ACC112 (cell line): ENCODE data around the gene TXN2.
"Not testable (repeated sequence)": the region's sequence is repeated elsewhere in the genome, so short reads cannot be mapped to it uniquely, and the experiment has no call there.

ENCODE experiments used
- H2AFZ ChIP-seq: fragments of 200-600 bp; sonication (generic); one replicate; pipeline ENCODE4 v1.6.0; 2017; ENCODE audit warnings: antibody characterized with exemption, low read length; ENCODE audit not compliant: unreplicated experiment
- H3K27ac ChIP-seq: fragments of 200-600 bp; sonication (generic); 2 replicates; pipeline ENCODE4 v1.5.1; 2014; ENCODE audit warnings: low read depth, mild to moderate bottlenecking, antibody characterized with exemption, low read length, moderate library complexity
- H3K27me3 ChIP-seq: fragments of 200-600 bp; sonication (generic); 2 replicates; pipeline ENCODE4 v1.6.1; 2014; ENCODE audit warnings: mild to moderate bottlenecking, antibody characterized with exemption, low read length, moderate library complexity, mixed read lengths; ENCODE audit not compliant: insufficient read depth
- H3K36me3 ChIP-seq: fragments of 200-600 bp; sonication (generic); 2 replicates; pipeline ENCODE4 v1.6.1; 2016; ENCODE audit warnings: mild to moderate bottlenecking, antibody characterized with exemption, low read length, moderate library complexity, mixed read lengths; ENCODE audit not compliant: insufficient read depth
- H3K4me1 ChIP-seq: fragments of 200-600 bp; sonication (generic); one replicate; pipeline ENCODE4 v1.6.1; 2016; ENCODE audit warnings: low read length, mixed read lengths; ENCODE audit not compliant: insufficient read depth, unreplicated experiment, control insufficient read depth
- H3K4me3 ChIP-seq: fragments of 200-600 bp; sonication (generic); 2 replicates; pipeline ENCODE4 v1.5.1; 2014; ENCODE audit warnings: mild to moderate bottlenecking, low read depth, low read length
- H3K79me2 ChIP-seq: fragments of 200-600 bp; sonication (generic); one replicate; pipeline ENCODE4 v1.6.0; 2016; ENCODE audit warnings: low read length; ENCODE audit not compliant: control insufficient read depth, unreplicated experiment, insufficient read depth

TXN2 gene

GRCh38 chr22:36481393-36482168 lies at the start of gene TXN2:
TSS of gene TXN2 (minus strand) at chr22:36481640. CDS start at chr22:36480837, 803 bp downstream.
- Histone ChIP-seq H2AFZ (peak within 1 kb of the TSS; percentile 38), H3K79me2 (peaks cover 10% of the 10 kb centered on the region), H3K4me1 (peaks cover 6% of the 10 kb centered on the region), H3K27ac (peak within 1 kb of the TSS; percentile 95), H3K27me3 (no peaks in the 10 kb centered on the region), H3K4me3 (peak within 1 kb of the TSS; percentile 98), H3K36me3 (no peaks in the 10 kb centered on the region)

- peaks cover 4% of the 10 kb centered on the region for H3K4me1 ChIP-seq
- peak within 1 kb of the TSS; percentile 86 for H2AFZ ChIP-seq
- H3K27me3 ChIP-seq, result no peaks in the 10 kb centered on the region
- peaks cover 26% of the 10 kb centered on the region for H3K79me2 ChIP-seq
- peak within 1 kb of the TSS; percentile 99 for H3K4me3 ChIP-seq
- H3K36me3 ChIP-seq, result peaks cover 12% of the 10 kb centered on the region; the same call in 1 of the 2 replicates
- peak within 1 kb of the TSS; percentile 81 for H3K27ac ChIP-seq
Measured at GRCh38 chr22:36528795-36529751, 47.6 kb upstream of the TXN2 start, which contains the start of gene EIF3D. TSS of gene EIF3D (minus strand) at chr22:36529166. CDS start at chr22:36526121, 3,045 bp downstream.

- peaks cover 30% of the 10 kb centered on the region for H3K79me2 ChIP-seq
- H2AFZ ChIP-seq, result peak overlapping the region; percentile 73
Measured at GRCh38 chr22:36528341-36528740, 46.9 kb upstream of the TXN2 start.

GRCh38 chr22:36522662-36523061 lies 41.2 kb upstream of the TXN2 start:
- Histone ChIP-seq H3K79me2 (peaks cover 18% of the 10 kb centered on the region), H3K4me1 (no peaks in the 10 kb centered on the region), H3K4me3 (no peak overlapping the region), H3K27ac (no peak overlapping the region), H3K36me3 (peaks cover 31% of the 10 kb centered on the region), H3K27me3 (no peaks in the 10 kb centered on the region), H2AFZ (no peak overlapping the region)

More at GRCh38 chr22:36528341-36528740, 46.9 kb upstream of the TXN2 start:
- H3K27ac ChIP-seq, result peak overlapping the region; percentile 81
- H3K4me3 ChIP-seq, result peak overlapping the region; percentile 99
- H3K4me1 ChIP-seq, result peaks cover 4% of the 10 kb centered on the region
- peaks cover 19% of the 10 kb centered on the region for H3K36me3 ChIP-seq
- H3K27me3 ChIP-seq, result no peaks in the 10 kb centered on the region

- H3K27me3 ChIP-seq, result no peaks in the 10 kb centered on the region
- H2AFZ ChIP-seq, result no peak overlapping the region
- no peaks in the 10 kb centered on the region for H3K4me1 ChIP-seq
- H3K4me3 ChIP-seq, result no peak overlapping the region
- peaks cover 5% of the 10 kb centered on the region for H3K79me2 ChIP-seq
- peaks cover 23% of the 10 kb centered on the region for H3K36me3 ChIP-seq
- no peak overlapping the region for H3K27ac ChIP-seq
Measured at GRCh38 chr22:36520423-36520822, 39.0 kb upstream of the TXN2 start.

GRCh38 chr22:36519906-36520305 lies 38.5 kb upstream of the TXN2 start:
- not testable (repeated sequence) for H3K4me3 ChIP-seq, H3K27me3 ChIP-seq, H3K79me2 ChIP-seq, H3K27ac ChIP-seq, H3K4me1 ChIP-seq, H2AFZ ChIP-seq
- peaks cover 23% of the 10 kb centered on the region for H3K36me3 ChIP-seq

- no peaks in the 10 kb centered on the region for H3K4me1 ChIP-seq
- no peaks in the 10 kb centered on the region for H3K27me3 ChIP-seq
- H3K36me3 ChIP-seq, result peaks cover 7% of the 10 kb centered on the region; the same call in 1 of the 2 replicates
- H3K4me3 ChIP-seq, result no peak overlapping the region
- no peak overlapping the region for H3K27ac ChIP-seq
- H3K79me2 ChIP-seq, result no peaks in the 10 kb centered on the region
- H2AFZ ChIP-seq, result no peak overlapping the region
Measured at GRCh38 chr22:36514766-36515165, 33.3 kb upstream of the TXN2 start.

- no peaks in the 10 kb centered on the region for H3K4me1 ChIP-seq
- no peak overlapping the region for H3K4me3 ChIP-seq
- H3K27ac ChIP-seq, result no peak overlapping the region
- H3K79me2 ChIP-seq, result no peaks in the 10 kb centered on the region
- no peaks in the 10 kb centered on the region for H3K27me3 ChIP-seq
- no peak overlapping the region for H2AFZ ChIP-seq
- H3K36me3 ChIP-seq, result peaks cover 7% of the 10 kb centered on the region; the same call in 1 of the 2 replicates
Measured at GRCh38 chr22:36512991-36513390, 31.6 kb upstream of the TXN2 start.

- Histone ChIP-seq H3K4me3 (no peak overlapping the region), H3K27me3 (no peaks in the 10 kb centered on the region), H3K4me1 (peaks cover 3% of the 10 kb centered on the region), H3K79me2 (no peaks in the 10 kb centered on the region), H3K36me3 (peaks cover 7% of the 10 kb centered on the region; the same call in 1 of the 2 replicates), H2AFZ (no peak overlapping the region), H3K27ac (no peak overlapping the region)
Measured at GRCh38 chr22:36512333-36512732, 30.9 kb upstream of the TXN2 start.

GRCh38 chr22:36510966-36511881 lies 29.8 kb upstream of the TXN2 start:
- Histone ChIP-seq H2AFZ (no peak overlapping the region), H3K36me3 (peaks cover 4% of the 10 kb centered on the region; the same call in 1 of the 2 replicates), H3K27me3 (no peaks in the 10 kb centered on the region), H3K79me2 (no peaks in the 10 kb centered on the region), H3K4me1 (peaks cover 6% of the 10 kb centered on the region), H3K4me3 (no peak overlapping the region), H3K27ac (no peak overlapping the region)
